K562 (cell line): ENCODE data around the gene THAP8. TPM values are rescaled to one million over a fixed set of nuclear protein-coding genes. Genes with fewer than 3 reads are reported as not detected.
A peak's percentile ranks its signal among the peaks of the same experiment; 100 is the strongest.

Source experiments
- ATF1 ChIP-seq, 2 experiments: fragments of 450-650 bp in 1 of 2; IDR thresholded peaks; 2 replicates each; pipeline ENCODE4 v1.6.1; 2016; ENCODE audit warnings: missing compliant biosample characterization in 1 of 2, missing genetic modification characterization in 1 of 2
- CTCF ChIP-seq, 3 experiments: IDR thresholded peaks in 2 of 3; conservative IDR thresholded peaks in 1 of 3; 2 replicates each; pipeline ENCODE4 v1.5.1; 2011 to 2012; ENCODE audit warnings: low read length in 3 of 3, mild to moderate bottlenecking in 3 of 3, control low read depth in 2 of 3, improper control_type of control experiment in 1 of 3, inconsistent platforms in 1 of 3, low read depth in 1 of 3, mixed read lengths in 1 of 3, moderate library complexity in 1 of 3; ENCODE audit not compliant: insufficient read depth in 2 of 3
- ETV6 ChIP-seq, 3 experiments: fragments of 150-350 bp in 1 of 3; sonication (generic) in 1 of 3; formaldehyde crosslinking in 1 of 3; IDR thresholded peaks; 2 replicates each; pipeline versions ENCODE4 v1.6.1 to v1.8.0; 2014 to 2022; ENCODE audit warnings: borderline replicate concordance in 2 of 3, low read depth in 2 of 3, antibody characterized with exemption in 1 of 3, low read length in 1 of 3, mild to moderate bottlenecking in 1 of 3, missing genetic modification reagents in 1 of 3
- FOSL1 ChIP-seq: fragments of 200-800 bp; sonication (Bioruptor generic); conservative IDR thresholded peaks from 2 replicates; pipeline ENCODE4 v1.6.1; 2016; ENCODE audit warnings: missing genetic modification characterization, missing compliant biosample characterization
- HDAC2 ChIP-seq: fragments of 450-650 bp; IDR thresholded peaks from 2 replicates; pipeline ENCODE4 v1.6.1; 2016; ENCODE audit warnings: mild to moderate bottlenecking
- HLTF ChIP-seq: fragments of 450-650 bp; IDR thresholded peaks from 2 replicates; pipeline ENCODE4 v1.6.1; 2016
- KLF10 ChIP-seq: fragments of 250-450 bp; sonication (Bioruptor Pico); IDR thresholded peaks from 2 replicates; pipeline ENCODE4 v1.6.1; 2021; ENCODE audit warnings: matching md5 sums
- NRF1 ChIP-seq, 2 experiments: fragments of 450-650 bp; IDR thresholded peaks in 1 of 2; conservative IDR thresholded peaks in 1 of 2; 2 replicates each; pipeline ENCODE4 v1.6.1; 2014; ENCODE audit warnings: mild to moderate bottlenecking in 2 of 2
- PML ChIP-seq: IDR thresholded peaks from 2 replicates; pipeline ENCODE4 v1.6.1; 2012; ENCODE audit warnings: low read length, inconsistent platforms
- SP1 ChIP-seq: sonication (generic); formaldehyde crosslinking; IDR thresholded peaks from 2 replicates; pipeline ENCODE4 v1.8.1; 2022; ENCODE audit warnings: mild to moderate bottlenecking, missing genetic modification reagents
- ZNF589 ChIP-seq: fragments of 200-800 bp; sonication (Bioruptor generic); IDR thresholded peaks from 2 replicates; pipeline ENCODE4 v1.6.1; 2016; ENCODE audit warnings: low read depth, missing genetic modification characterization, missing compliant biosample characterization
- ZNF717 ChIP-seq: fragments of 250-450 bp; sonication (Bioruptor Pico); IDR thresholded peaks from 2 replicates; pipeline ENCODE4 v1.5.0; 2021
- polyA plus RNA-seq, 8 experiments: library from polyadenylated mRNA; depleted of rRNA in 4 of 8; stranded (reverse) in 5 of 8; unstranded in 3 of 8; fragments of >200 nt; fragmentation: Nextera tagmentation in 2 of 8; fragmentation: Illumina TruSeq in 1 of 8; extraction: Ambion mirVana in 2 of 8; extraction: Trizol in 1 of 8; gene quantifications; 2 replicates each; pipeline versions ENCODE4 v1.2.1 to v1.2.3, GENCODE V29; 2011 to 2014; ENCODE audit warnings: inconsistent platforms in 1 of 8, missing spikeins in 1 of 8
- total RNA-seq, 7 experiments: library from RNA; depleted of rRNA in 6 of 7; stranded (reverse); fragments of >200 nt in 6 of 7; fragmentation: Illumina TruSeq in 2 of 7; extraction: Trizol in 2 of 7; gene quantifications; 2 replicates each; pipeline versions ENCODE4 v1.2.1 to v1.2.3, GENCODE V29; 2011 to 2021; ENCODE audit warnings: low replicate concordance in 1 of 7
- TF ChIP-seq, protein P1 (sequence below), 2 experiments: fragments of 450-650 bp; IDR thresholded peaks; 2 replicates each; pipeline ENCODE4 v1.6.1; 2016; ENCODE audit warnings: mild to moderate bottlenecking in 2 of 2, borderline replicate concordance in 1 of 2, low read depth in 1 of 2, moderate library complexity in 1 of 2
- TF ChIP-seq, protein P2 (sequence below): sonication (generic); formaldehyde crosslinking; IDR thresholded peaks from 2 replicates; pipeline ENCODE4 v1.8.1; 2023; ENCODE audit warnings: mild to moderate bottlenecking, missing genetic modification reagents

Gene THAP8
- total and polyA plus RNA-seq, 9 of the 15 experiments (the other 6 are each of a cell fraction or from before 2014, with no cell fraction given) = 0.11 to 2.0 (median 0.94) TPM

DNA sequence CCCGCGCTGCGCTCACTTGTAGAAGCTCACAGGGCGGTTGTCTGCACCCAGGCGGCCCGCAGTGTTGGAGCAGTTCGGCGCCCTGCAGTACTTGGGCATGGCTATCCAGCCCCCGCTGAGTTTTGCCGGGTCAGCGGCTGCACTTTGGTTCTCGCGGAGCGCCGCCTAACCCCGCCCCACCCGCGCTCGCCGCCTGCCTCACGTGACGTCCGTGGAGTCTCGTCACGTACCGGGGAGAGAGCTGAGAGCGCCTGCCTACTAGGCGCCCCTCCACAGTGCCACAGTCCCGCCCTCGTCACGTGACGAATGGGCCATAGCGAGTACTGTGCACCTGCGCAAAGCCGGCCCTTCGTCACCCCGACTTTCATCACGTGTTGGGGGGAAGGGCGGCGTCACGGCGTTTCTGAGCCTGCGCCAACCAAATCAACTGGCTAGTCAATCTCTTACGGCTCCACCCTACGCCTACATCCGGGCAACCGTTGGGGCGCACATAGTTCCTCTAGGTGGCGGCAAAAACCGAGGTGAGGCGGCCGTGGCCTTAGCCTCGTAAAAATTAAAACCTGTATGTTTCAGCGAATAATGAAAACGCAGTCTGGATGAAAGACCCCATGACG is at the start of gene THAP8 (continued):
- TF ChIP-seq, protein P1, sequence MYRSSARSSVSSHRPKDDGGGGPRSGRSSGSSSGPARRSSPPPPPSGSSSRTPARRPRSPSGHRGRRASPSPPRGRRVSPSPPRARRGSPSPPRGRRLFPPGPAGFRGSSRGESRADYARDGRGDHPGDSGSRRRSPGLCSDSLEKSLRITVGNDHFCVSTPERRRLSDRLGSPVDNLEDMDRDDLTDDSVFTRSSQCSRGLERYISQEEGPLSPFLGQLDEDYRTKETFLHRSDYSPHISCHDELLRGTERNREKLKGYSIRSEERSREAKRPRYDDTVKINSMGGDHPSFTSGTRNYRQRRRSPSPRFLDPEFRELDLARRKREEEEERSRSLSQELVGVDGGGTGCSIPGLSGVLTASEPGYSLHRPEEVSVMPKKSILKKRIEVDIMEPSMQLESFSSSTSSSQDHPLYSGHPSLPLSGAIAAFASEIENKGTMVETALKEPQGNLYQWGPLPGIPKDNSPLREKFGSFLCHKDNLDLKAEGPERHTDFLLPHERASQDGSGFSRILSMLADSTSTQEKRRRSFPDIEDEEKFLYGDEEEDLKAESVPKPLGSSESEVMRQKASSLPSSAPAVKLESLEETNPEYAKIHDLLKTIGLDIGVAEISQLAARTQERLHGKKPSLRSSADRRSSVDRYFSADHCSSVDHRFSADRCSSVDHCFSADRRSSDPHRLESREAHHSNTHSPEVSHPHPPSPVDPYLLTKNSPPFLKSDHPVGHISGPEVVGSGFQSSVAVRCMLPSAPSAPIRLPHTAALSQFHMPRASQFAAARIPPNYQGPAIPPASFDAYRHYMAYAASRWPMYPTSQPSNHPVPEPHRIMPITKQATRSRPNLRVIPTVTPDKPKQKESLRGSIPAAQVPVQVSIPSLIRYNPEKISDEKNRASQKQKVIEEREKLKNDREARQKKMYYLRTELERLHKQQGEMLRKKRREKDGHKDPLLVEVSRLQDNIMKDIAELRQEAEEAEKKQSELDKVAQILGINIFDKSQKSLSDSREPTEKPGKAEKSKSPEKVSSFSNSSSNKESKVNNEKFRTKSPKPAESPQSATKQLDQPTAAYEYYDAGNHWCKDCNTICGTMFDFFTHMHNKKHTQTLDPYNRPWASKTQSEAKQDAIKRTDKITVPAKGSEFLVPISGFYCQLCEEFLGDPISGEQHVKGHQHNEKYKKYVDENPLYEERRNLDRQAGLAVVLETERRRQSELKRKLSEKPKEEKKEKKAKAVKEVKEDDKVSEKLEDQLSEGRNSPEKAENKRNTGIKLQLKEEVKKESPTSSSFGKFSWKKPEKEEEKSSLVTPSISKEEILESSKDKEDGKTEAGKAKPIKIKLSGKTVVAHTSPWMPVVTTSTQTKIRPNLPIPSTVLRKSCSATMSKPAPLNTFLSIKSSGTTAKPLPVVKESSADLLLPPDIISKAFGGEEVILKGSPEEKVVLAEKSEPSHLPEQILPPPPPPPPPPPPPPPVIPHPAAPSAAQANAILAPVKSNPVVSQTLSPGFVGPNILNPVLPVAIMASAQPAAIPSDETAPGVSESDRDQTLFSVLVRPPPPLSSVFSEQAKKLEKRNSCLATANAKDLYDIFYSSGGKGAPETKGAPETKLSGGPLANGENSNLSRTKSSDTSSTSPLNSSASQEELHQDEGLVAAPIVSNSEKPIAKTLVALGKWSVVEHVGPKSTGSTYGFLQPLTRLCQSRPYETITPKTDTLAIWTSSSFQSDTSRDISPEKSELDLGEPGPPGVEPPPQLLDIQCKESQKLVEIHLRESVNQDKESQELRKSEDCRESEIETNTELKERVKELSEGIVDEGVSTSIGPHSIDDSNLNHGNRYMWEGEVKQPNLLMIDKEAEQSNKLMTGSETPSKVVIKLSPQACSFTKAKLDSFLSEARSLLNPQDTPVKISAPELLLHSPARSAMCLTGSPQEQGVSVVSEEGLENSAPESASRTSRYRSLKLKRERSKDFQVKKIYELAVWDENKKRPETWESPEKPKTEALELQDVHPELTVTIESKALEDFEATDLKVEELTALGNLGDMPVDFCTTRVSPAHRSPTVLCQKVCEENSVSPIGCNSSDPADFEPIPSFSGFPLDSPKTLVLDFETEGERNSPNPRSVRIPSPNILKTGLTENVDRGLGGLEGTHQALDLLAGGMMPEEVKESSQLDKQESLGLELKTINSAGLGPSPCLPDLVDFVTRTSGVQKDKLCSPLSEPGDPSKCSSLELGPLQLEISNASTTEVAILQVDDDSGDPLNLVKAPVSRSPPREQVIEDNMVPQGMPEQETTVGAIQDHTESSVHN (IDR thresholded peaks at IDR 0.05; ENCODE audit: borderline replicate concordance in 1 of 2, low read depth in 1 of 2) = peak in 1 of 2 experiments; percentile 90; a peak in 2 of 4 replicates
- TF ChIP-seq KLF10 (CRISPR knock-in tag) (no peak), ETV6 (IDR thresholded peaks at IDR 0.05; ENCODE audit: borderline replicate concordance in 1 of 2, low read depth in 2 of 2, low read length in 1 of 2) (no peak), ETV6 (CRISPR knock-in tag; IDR thresholded peaks at IDR 0.05; ENCODE audit: borderline replicate concordance) (0 out of 2 replicates have a peak, but pooled peaks have one; percentile 52), CTCF (IDR thresholded peaks at IDR 0.05 in 2 of 3, conservative IDR thresholded peaks at IDR 0.05 in 1 of 3; ENCODE audit: insufficient read depth in 2 of 3, low read depth in 1 of 3, low read length in 3 of 3) (peak; percentile 34 to 61 (median 61); a peak in 5 of 6 replicates), ZNF717 (no peak), PML (no peak; the same call in none of the 2 replicates), SP1 (peak; percentile 95), HDAC2 (peak; percentile 84), FOSL1 (peak; percentile 56), ATF1 (CRISPR knock-in tag; IDR thresholded peaks at IDR 0.05) (peak; percentile 52; the same call in 1 of the 2 replicates), ATF1 (tag; IDR thresholded peaks at IDR 0.05) (peak; percentile 98), ZNF589 (0 out of 2 replicates have a peak, but pooled peaks have one; percentile 75), NRF1 (conservative IDR thresholded peaks at IDR 0.05 in 1 of 2, IDR thresholded peaks at IDR 0.05 in 1 of 2) (peak; percentile 96 to 97), HLTF (peak; percentile 73; the same call in 1 of the 2 replicates)
- TF ChIP-seq, protein P2, sequence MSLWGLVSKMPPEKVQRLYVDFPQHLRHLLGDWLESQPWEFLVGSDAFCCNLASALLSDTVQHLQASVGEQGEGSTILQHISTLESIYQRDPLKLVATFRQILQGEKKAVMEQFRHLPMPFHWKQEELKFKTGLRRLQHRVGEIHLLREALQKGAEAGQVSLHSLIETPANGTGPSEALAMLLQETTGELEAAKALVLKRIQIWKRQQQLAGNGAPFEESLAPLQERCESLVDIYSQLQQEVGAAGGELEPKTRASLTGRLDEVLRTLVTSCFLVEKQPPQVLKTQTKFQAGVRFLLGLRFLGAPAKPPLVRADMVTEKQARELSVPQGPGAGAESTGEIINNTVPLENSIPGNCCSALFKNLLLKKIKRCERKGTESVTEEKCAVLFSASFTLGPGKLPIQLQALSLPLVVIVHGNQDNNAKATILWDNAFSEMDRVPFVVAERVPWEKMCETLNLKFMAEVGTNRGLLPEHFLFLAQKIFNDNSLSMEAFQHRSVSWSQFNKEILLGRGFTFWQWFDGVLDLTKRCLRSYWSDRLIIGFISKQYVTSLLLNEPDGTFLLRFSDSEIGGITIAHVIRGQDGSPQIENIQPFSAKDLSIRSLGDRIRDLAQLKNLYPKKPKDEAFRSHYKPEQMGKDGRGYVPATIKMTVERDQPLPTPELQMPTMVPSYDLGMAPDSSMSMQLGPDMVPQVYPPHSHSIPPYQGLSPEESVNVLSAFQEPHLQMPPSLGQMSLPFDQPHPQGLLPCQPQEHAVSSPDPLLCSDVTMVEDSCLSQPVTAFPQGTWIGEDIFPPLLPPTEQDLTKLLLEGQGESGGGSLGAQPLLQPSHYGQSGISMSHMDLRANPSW = 0 out of 2 replicates have a peak, but pooled peaks have one; percentile 43
